ENCODE data around the gene CCDC197.

CCDC197 gene

GRCh38 chr14:94001501-94002396 lies 4.6 kb downstream of the CCDC197 start:
- peak; percentile 40 for DNase-seq

DNA sequence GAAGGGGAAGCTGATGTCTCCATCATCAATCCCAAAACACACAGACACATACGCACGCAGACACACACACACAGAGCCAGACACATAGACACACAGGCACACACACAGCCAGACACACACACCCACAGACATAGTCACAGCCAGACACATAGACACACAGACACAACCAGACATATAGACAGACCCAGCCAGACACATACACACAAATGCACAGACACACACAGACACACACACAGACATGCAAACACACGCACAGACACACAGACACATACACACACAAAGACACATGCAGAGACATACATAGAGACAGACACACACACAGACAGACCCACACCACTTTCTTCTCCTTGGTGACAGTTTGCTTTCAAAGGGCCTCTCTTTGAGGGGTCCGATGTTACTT lies 6.3 kb downstream of the CCDC197 start:
- no peak for DNase-seq

- DNase-seq, result no peak
These were observed 6.9 kb downstream of the CCDC197 start for GRCh38 chr14:94004015-94004414.

- no peak for DNase-seq
These were observed 8.4 kb downstream of the CCDC197 start for GRCh38 chr14:94005324-94006073.

- no peak for DNase-seq
These were observed 11.1 kb downstream of the CCDC197 start for GRCh38 chr14:94008234-94008633.

- peak; percentile 66 for DNase-seq
These were observed 12.7 kb downstream of the CCDC197 start for GRCh38 chr14:94009767-94010166.

GRCh38 chr14:94010625-94011024 lies 13.5 kb downstream of the CCDC197 start:
- no peak for DNase-seq

GRCh38 chr14:94011795-94012194 lies 14.7 kb downstream of the CCDC197 start:
- DNase-seq, result peak; percentile 11

DNA sequence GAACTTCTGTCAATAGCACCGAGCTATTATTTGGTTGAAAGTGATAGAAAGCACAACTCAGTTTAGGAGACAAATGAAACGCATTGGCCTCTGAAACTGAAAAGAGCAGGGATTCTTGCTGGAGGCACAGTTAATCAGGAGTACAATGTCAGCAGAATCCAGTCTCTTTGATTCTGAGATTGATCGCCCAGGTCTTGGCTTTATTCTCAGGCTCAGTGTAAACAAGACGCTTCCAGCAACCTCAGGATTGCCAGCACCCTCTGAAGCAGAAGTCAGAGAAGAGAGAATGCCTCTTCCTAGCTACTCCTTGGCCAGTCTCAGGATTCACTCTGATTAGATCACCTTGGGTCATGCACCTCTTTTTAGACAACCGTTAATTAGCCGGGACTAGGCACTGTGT lies 17.3 kb downstream of the CCDC197 start:
- no peak for DNase-seq

DNA sequence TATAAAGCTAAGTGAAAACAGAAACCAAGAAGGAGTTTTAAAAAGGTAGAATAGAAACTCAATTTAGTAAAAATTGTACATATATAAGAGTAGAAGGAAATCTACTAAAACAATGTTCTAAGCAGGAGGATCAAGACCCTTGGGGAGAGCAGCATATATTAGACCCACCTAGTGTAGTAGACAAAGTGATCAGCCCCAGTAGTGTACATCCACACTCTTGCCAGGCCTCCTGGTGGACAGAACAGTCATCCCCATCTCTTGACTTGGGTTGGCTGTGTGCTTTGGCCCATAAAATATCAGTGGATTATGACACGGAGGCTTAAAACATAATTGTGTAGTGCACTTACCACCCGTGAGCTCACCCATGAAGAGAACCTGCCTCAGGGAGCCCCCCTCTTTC lies 18.1 kb downstream of the CCDC197 start:
- DNase-seq, result no peak

DNA sequence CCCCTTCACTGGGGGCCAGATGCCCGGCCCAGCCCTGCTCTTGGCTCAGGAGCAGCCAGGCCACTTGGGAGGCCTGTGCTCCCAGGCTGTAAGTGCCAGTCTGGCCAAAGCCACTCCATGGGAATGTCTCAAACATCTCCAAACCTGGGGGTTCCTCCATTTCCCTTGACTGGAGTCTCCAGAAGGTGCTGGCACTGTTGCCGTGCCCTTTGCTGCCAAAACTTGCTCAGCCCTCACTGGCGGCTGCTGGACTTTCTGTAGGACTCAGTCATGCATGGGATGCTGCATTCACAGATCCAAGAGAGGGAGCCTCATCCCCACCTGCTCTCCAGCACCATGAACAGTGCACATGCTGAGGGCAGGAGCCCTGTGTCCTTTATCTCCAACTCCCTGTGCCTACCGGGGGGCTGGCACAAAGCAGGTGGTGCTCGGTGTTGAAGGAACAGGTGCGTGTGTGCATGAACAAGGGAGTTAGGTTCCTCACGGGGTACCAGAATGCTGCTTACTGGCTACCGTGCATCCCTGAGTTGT lies 19.4 kb downstream of the CCDC197 start:
- no peak for DNase-seq

- no peak for DNase-seq
These were observed 21.2 kb downstream of the CCDC197 start for GRCh38 chr14:94018308-94018707.

GRCh38 chr14:94019329-94019728 lies 22.2 kb downstream of the CCDC197 start:
- DNase-seq, result no peak

GRCh38 chr14:94020267-94020666 lies 23.2 kb downstream of the CCDC197 start:
- no peak for DNase-seq

DNA sequence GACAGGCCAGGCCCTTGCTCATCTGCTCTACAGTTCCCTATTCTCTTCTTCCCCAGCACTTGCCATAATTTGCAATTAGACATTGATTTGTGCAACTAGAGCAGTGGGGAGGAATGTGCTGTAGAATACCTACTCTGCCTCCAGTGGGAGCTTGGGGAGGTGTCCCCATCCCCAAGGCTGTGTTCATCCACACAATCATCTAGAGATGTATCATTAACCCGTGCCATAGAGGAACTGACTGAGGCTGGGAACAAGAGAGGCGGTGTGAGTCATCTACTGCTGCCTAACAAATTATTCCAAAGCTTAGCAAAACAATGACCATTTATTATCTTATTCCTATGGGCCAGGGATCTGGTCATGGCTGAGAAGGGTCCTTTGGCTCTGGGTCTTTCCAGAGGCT lies 23.9 kb downstream of the CCDC197 start:
- no peak for DNase-seq

- no peak for DNase-seq
These were observed 24.5 kb downstream of the CCDC197 start for GRCh38 chr14:94021416-94022157.

DNA sequence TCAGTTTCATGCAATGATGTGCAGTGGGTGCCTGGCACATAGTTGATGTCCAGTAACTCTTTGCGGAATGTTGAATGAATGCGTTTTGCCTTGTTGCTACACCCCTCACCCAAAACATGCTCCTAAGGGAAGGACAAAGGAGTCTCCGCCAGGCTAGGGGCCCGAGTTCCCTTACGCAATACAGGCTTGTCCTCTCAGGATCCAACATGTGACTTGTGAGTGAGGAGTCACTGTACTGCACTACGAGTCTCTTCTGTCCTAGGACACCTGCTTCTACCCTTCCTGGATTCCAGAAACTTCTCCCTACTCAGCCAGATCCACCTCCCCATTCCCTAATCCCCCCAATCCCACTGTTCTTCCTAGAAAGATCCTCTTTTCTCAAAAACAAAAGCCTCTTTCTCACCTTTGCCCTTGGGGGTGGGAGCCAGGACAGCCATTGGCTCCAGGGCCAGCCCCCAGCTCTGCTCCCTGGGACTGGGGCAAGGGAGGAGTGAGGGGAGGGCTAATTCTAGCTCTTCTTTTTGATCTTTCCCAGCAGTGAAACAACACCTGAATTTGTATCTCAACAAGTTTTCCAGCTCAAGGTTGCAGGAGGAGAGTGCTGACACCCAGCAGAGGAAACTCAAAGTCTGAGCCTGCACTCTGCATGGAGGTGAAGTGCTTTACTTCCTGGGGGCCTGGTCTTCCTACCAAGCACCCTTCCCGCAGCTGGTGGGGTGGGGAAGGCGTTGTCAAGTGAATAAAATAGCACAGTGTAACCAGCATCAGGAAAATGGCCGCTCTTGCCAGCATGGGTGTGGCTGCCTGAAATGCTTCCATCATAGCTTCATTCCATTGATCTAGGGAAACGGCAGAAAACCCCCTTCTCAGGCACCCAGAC lies 25.7 kb downstream of the CCDC197 start:
- no peak for DNase-seq

- no peak for DNase-seq
These were observed 27.4 kb downstream of the CCDC197 start for GRCh38 chr14:94024549-94024948.

DNA sequence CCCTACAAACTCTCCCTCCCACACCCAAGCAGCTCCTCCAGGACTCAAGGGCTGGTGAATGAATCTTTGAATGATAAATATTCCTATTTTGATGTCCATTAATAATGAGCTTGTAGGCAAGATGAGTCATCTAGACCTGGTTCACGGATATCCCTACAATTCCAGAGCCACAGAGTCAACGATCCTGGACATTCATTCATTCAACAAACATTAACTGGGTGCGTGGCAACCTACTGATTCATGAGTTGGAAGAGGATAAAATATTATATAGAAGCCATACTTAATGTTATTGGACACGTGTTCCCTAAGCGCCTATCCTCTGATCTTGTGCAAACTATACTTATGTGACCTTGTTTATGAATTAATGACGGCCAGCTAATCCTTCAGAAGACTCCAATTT lies 28.6 kb downstream of the CCDC197 start:
- no peak for DNase-seq

DNA sequence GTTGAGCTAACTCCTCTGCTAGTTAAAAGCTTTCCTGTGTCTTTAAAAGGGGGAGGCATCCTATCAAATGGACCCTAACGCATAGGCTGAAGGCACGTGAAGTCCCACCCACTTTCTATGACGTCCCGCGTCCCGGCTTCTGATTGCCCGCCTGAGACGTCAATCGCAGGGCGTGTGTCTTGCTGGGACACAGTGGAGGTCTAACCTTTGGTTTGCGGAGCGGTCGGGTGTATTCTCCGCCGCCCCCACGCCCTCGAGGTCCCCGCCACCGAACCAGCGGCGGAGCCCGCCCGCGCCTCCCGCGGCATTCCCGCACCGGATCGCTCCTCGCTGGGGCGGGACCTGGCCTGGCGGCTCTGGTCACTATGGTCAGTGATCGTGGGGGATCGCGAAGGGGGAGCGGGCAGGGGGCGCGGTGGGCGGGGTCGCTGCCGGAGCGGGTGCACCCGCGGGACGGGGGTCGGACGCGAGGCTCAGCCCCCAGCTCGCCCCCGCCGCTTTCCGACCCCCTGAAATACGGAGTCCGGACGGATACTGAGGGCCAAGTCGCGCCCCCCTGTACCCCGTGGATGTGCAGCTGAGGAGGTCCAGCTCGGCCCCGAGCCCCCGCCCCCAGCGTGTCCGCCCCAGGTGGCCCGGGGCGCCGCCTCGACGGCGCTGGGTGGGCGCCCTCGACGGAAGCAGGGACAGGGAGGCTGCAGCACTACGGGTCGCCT lies 29.2 kb downstream of the CCDC197 start, which contains the start of gene OTUB2:
Gene OTUB2 (plus strand): TSS at position 168 of the 716 bp plus-strand sequence. CDS start 198 bp downstream, at position 366.
- DNase-seq, result peak; percentile 96

- DNase-seq, result no peak
These were observed 29.9 kb downstream of the CCDC197 start for GRCh38 chr14:94026889-94027469.
